HL-60/S4 (cell line): ENCODE measurements around the gene SLAMF8.

Source experiments
- in situ Hi-C: fragments of 300-500 bp; cut with MboI; formaldehyde crosslinking; loops from 2 replicates; pipeline ENCODE4 v1.14.3; 2022; ENCODE audit warnings: low sequenced_read_pairs

SLAMF8 gene

DNA sequence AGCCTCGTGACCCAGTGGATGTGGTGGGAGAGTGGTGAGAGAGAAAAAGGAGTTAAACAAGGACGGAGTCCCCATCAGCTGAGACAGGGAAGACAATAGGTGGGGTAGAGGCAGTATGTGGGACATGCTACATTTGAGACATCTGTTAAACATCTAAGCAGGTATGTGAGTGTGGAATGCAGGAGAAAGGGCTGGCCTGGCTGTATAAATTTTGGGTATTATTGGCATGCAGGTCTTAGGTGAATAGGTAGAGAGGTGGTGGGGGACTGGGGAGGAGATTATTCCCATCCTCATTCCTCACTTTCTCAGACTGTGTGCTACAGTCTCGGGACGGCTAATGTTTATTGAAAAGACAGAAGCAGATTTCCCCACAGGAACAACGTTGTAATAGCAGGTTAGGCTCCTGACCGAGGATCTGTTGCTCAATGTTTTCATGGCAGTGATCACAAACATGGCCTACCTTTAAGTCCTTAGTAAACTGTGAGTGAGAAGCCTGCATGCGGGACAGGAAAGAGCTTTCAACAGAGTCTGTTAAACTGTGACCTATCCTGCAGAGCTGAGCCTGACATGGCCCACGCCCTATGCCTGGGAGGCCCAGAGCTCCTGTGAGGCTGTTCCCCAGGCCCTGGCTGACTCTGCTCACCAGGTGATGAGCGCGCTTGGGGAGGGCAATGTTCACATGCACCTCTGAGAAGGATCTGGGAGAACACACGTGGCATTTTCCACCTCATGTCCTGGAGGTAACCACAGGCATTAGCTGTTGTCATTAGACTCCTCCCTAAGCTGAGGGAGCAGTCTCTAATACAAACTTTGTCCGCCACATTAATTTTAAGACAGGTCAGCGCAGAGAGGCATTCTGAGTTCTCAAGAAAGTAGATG lies 19.3 kb downstream of the SLAMF8 start:
- in situ Hi-C loops: no loop called here

DNA sequence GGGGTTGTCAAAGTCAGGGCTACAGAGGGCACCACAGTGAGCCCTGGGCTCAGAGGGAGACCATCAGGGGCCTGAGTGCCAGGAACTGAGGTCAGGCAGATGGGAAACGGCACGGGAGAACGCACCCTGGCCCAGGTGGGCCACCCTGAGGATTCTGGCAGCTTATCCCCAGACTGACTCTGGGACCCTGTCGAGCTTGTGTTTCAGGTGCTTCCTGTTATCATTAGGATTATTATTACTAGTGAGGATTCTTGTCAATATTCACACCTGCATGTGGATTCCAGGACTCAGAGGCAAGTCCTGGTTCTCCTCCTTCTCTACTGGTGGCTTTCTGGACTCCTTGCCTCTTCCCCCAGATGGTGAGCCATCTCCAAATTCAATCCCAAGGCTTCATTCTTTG lies 20.6 kb downstream of the SLAMF8 start:
- in situ Hi-C loops: no loop called here

DNA sequence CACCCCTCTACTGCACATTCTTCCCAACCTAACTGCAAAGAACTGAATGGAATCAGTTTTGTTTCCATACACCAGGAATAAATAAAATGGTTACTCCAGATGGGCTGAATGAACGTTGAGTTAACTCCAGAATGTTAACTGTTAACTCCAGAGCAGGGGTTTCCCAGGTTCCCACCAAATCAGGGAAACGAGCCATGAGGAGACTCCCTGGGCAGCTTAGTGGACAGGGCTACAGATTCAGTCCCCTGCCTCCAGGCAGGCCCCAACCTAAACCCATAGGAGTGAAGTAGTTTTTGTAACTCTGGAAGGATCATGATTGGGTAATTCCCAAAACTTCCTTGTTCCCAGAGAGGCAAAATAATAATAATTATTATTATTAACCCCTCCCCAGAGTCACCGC lies 21.7 kb downstream of the SLAMF8 start:
- in situ Hi-C loops: no loop called here

DNA sequence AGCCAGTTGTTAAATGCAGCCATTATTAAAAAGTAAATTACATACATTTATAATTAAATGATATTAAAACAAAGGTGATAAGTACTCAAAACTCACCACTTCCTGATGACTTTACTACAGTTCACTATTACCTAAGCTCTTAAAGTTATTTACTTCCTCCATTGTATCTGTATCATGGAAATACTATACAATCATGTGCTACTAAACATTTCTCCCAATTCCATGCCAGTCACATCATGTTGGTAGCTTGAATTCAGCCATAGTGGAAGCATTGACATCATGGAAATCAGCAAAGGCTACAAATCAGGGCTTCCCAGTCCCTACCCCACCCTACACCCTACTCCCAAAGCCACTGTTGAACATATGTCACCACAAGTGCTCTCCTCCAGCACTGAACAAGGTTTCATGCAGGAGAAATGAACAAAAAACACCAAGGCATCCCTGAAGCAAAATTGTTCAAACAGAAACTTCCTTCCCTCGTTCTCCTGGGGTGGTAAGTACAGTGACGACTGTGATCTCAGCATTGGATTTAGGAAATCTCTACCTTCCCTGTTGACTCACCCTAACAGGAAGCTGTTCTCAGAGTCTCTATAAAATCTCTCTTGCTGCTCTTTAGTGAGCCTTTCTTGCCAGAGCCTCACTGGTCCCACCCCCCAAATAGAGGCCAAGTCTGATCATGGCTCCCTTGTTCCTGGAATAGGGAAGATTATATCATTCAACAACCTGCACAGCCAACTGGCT lies 23.1 kb downstream of the SLAMF8 start:
- in situ Hi-C loops: no loop called here

DNA sequence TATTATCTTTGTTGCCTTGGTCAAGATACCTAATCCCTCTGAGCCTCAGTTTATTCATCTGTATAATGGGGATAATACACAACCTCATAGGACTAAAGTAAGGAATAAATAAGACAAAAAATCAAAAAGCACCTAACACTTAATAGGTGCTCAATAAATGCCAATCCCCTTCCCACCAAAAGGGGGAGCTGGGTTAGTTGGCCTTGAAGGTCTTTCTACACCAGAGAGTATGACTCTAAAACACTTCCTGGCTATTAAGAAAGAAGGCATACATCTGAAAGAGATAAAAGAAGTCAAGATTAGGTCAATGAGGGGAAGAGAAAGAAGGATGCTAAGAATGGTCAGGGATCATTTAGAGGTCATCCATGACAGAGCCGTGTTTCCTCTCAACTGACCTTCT lies 24.7 kb downstream of the SLAMF8 start:
- in situ Hi-C loops: no loop called here

DNA sequence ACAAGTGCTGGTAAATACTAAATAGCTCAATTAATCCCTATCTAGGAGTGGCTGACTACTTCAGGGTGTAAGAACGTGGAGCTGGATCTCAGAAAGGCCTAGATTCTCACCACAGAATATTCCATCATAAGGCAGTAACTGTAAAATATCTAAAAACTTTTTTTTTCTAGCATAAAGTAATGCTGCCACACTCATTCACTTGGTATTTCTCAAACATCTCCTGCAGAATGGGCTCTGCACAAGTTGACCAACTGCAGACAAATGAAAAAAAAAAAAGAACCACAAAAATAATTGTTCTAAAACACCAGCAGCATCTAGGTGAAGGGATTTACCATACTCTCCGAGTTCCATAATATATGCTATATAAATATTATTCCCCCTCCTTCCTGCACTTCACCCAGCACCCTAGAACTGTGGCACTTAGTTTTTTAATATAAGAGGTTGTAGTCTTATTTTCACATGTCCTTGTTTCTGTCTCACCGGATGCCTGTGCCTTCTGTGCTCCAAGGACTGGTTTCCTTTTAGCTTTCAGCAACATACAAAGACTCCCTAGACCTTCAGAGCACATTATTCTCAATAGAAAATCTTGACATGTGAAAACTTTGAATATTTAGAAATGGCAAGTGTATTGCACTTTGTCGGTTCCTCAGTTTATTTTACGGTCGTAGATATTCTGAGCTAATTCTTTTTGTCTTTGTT lies 26.9 kb downstream of the SLAMF8 start:
- in situ Hi-C loops: no loop called here

DNA sequence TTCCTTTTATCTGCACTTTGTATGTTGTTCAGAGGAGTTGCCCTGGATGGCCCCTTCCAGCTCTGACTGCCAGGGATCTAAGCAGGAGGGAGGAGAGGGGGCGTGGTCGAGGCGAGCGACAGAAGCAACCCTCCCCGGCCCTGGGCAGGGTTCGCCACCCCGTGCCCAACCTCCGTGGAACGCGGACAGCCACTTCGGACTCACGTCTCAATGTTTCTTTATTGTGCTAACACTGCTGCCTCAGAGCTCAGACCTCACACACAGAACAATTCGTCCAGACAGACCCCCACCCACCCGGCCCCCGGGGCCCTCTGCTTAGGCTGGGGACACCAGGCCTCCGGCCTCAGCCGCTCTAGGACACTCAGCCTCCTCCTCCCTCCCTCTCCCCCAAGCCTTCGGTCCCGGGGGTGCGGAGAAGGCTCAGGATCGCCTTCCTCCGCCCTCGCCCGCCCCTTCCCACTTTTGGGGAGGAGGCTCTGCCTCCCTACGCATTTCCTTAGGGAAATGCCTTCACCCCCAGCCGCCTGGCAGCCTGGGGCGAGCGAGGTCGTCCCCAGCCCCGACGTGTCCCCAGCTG lies 27.5 kb downstream of the SLAMF8 start:
- in situ Hi-C loops: no loop called here

DNA sequence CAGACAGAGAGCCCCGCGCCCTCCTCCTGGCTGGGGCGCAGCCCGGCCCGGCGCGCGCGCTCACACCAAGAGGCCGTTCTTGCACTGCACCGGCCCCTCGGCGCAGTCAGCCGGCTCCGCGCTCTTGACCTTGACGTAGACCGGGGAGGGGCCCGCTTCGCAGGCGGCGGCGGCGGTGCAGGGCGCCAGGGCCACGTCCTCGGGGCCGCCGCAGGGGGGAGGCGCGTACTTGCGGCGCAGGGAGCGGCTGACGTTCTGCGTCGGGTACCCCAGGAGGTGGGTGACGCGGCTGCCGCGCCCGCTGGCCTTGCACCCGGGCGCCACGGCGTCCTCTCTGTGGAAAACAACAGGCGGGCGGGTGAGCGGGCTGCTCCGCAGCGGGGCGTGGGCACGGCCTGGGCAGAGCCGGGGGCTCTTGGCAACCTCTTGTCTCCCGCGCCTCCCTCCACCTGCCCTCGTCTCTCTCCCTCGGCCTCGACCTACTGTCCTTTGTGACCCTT lies 28.1 kb downstream of the SLAMF8 start:
- in situ Hi-C loops: no loop called here

DNA sequence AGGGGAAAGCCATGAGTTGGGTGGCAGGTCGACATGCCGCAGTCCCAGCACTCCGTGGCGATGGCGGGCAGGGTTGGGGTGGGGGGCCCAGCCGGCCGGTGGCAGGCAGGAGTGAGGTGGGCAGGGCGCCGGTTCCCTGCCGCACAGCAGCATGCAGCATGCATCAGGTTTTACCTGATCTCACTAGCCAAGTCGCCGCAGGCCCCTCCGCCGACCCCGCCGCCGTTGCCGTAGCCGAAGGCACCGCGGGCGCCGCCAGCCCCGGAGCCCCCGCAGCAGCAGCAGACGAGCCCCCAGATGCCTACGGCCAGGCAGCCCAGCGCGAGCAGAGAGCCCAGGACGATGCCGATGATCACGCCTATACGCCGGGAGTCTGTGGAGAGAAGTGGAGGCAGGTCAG lies 29.0 kb downstream of the SLAMF8 start:
- in situ Hi-C loops: no loop called here

DNA sequence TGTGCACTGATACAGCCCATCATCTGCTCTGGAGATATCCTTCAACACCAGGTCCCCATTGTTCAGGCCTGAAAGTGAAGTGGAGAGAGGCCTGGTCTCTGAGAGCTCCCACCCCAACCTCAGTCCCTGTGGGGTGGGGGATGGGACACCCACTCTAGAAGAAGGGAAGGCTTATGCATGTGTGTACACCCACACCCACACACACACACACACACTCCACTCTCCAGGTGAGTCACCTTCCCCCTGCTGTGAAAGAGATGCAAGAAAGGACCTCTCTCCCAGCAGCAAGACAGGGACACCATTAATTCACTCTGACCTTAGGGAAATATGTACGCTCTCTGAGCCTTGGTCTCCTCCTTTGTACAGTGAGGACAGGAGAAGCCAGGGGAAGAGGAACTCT lies 29.9 kb downstream of the SLAMF8 start:
- in situ Hi-C loops: no loop called here

DNA sequence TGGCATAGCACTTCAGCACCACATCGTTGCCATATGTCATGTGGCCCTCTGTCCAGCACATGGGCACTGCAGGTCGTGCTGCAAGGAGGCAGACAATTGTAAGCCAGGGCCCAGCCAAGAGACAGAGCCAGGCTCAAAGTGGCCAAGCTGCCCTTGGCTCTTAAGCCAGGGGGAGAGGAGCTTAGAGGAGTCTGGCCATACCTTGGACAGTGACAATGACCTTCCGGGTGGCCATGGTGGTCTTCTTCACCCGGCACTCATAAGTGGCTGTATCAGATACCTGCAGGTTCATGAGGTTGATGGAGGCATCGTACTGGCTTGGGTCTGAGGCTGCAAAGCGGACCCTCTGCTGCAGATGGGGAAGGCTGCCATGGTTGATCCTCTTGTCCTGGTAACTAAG lies 31.2 kb downstream of the SLAMF8 start:
- in situ Hi-C loops: no loop called here

DNA sequence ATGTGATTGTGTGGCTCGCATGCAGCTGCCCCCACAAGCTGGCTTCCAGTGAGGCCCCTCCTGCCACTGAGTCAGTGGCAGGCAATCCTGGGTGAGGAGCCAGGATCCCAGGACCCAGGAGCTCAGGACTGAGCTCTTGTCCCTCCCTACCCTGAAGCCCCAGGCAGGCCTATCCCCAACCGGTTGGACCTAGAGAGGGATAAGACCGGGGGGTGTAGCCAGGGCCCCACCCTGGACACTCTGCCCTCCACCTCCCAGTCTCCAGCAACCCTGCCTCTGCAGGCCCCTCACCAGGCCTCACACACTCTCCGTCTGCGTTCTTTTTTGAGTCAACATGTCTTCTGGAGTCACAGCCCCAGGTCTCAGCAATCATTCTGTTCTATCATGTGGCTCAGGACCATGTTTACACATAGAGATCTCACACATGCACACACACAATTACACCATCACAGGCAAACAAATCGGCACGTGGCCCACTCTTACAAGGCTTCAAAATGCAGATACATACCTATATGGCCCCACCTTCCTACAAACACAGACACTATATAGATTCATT lies 33.2 kb downstream of the SLAMF8 start:
- in situ Hi-C loops: no loop called here

DNA sequence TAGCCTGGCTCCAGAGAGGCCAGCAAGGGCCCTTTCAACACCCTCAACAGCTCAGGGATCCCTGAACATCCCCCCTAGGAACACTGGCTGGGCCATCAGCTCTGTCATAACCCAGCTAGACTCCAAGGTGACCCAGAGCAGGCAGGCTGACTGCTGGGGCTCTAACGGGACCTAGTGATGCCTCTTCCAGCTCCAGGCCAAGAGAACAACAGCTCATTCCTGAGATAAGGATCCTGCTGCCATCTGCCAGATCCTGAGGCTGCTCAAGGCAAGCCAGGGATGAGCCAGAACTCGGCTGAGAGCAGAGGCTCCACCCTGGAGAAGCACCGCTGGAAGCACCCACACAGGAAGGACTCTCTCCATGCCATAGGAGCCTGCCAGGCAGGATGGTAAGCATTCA lies 33.8 kb downstream of the SLAMF8 start:
- in situ Hi-C loops: no loop called here

DNA sequence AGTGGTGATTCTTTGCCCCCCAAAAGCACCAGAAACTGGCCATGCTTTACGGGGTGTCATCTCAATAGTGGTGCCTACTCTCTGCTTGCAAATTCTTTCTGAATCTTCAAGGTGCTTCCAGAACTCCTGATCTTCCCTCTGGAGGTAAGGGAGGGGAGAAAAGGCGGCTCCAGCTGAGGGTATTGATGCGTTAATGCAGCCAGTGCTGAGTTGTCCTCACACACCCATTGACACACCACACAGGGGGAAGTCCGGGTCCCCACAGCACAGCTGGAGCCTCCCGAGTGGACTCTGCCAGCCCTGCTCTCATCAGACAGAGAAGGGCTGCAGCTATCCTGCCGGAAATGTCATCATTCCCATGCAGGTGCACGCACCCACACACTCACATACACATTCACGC lies 34.5 kb downstream of the SLAMF8 start:
- in situ Hi-C loops: no loop called here

DNA sequence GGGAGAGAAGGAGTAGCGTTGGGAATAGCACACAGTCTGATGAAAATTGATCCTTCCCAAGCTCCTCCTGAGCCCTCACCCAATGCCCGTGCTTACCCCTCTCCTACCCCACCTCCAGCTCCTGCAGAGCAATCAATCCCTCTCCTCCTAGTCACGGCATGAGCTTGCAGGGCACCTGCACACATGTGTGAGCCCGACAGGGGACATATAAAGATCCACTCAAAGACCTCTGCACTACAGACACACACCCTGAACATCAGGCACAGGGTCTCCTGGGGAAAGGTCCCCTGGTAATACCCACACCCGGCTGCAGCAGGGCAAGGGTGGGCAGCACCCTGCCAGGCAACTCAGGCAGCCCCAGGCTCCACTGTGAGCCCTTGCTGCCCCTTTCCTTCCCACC lies 35.4 kb downstream of the SLAMF8 start:
- in situ Hi-C loops: no loop called here

DNA sequence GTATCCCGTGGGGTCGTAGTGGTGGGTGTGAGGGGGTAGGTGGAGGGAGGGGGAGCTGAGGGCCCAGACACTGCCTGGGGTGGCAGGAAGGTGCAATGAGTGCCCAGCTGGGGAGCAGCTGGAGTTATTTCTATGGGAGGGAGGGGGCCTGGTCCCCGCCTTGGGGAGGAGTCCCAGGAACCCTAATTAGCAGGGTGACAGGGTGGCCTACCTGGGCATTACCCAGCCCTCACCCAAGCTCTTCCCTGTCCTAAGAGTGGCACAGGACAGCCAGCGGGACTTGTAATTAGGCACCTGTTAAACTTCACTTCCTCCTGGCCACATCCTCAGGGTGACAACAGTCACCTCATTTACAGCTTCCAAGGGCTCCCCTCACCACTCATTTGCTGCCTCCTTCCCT lies 35.9 kb downstream of the SLAMF8 start, which contains the start of gene VSIG8:
TSS of gene VSIG8 (minus strand) at position 101 of the 400 bp plus-strand sequence. CDS start 136 bp downstream, outside the sequence.
- in situ Hi-C loops: no loop called here

DNA sequence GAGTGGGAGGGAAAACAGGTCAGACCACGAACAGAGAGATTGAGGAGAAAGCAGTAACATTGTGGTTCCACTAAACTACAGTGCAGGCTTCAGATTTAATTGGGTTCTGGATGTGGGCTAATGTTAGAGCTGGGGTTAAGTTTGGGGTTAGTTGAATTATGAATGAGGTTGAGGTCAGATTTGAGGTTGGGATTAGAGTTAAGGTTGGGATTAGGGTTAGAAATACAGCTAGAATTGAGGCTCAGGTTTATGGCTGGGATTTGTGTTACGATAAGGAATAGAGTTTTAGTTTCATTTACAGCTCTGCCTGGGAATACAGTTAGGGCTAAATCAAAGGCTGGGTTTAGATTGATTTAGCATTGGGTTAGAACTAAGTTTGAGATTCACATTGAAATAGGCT lies 37.6 kb downstream of the SLAMF8 start:
- in situ Hi-C loops: no loop called here

DNA sequence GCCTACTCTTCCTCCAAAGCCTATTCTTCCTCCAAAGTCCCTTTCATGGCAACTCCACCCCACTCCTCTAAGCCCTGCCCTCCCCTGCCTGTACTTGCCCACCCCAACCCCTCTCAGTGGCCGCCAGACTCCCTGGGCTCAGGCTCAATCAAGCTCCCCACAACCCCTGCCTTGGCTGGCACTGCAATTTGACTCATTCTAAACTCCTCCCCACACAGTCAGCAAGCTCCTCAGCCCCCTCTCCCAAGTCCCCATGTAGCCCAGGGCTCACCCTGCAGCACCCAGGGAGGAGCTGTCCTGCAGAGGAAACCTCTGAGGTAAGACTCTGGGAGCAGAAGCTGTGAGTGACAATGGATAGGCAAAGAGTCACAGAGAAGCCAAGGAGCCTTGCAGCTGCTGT lies 39.4 kb downstream of the SLAMF8 start:
- in situ Hi-C loops: no loop called here

DNA sequence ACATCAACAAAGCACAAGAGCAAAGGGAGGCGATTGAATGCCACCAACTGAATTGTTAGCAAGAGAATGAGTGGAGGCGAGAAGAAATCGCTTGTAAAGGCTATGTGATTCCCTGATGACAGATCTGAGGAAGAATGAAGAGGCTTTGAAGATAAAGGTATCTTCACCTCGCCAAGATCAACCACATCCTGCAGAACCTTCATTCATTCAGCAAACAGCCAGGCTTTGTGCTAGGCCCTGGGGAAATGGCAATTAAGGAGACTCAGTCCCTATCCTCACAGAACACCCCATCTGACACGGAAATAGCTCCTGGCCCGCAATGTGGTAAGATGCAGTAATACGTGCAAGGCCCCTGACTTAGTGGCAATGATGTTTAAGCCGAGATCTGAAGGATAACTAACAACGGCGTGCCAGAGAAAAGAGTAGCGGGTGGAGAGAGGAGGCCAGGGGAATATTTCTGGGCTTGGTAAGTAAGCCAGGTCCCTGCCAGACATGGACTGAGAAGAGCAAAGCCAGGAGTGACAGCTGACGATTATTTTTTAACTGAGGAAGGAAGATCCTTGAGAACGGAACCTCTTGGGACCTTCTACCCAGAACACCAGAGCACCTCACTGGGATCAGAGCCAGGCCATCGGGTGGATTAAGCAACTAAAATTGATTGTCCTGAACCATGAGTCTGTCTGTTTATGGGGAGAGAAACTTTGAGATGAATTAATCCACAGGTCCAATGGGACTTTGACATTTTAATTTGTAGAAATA lies 40.4 kb downstream of the SLAMF8 start:
- in situ Hi-C loops: no loop called here

DNA sequence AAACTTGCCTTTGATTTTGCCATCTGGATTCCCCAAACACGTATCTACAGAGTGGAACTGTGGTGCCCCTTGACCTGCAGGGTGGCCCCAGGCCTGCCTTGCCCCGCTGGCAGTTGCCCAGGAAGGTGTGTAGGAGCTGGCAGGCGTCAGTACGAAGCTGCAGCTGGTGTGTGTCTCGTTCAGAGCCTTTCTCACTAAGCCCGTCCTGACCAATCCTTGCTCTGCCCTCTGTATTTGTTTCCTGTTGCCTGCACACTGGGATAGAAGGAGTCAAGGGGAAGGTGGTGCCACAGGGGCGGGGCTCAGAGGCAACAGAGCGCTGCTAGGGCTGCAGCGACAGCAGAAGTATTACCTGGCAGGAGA lies 41.0 kb downstream of the SLAMF8 start:
- in situ Hi-C loops: no loop called here
